ENCODE results near the gene BCAR3.
"Not testable (repeated sequence)": the region's sequence is repeated elsewhere in the genome, so short reads cannot be mapped to it uniquely, and the experiment has no call there.

BCAR3 gene

GRCh38 chr1:93573940-93574469, 107.6 kb downstream of the BCAR3 start:
- no peak for DNase-seq

GRCh38 chr1:93571623-93572310, 109.9 kb downstream of the BCAR3 start:
- DNase-seq, result no peak

GRCh38 chr1:93569489-93569888, 112.1 kb downstream of the BCAR3 start:
- no peak for DNase-seq

- no peak for DNase-seq
Measured at GRCh38 chr1:93567255-93567918, 114.2 kb downstream of the BCAR3 start.

GRCh38 chr1:93566227-93566626, 115.4 kb downstream of the BCAR3 start:
- no peak for DNase-seq

- no peak for DNase-seq
Measured at GRCh38 chr1:93565496-93566206, 116.0 kb downstream of the BCAR3 start.

GRCh38 chr1:93559695-93560094, 121.9 kb downstream of the BCAR3 start:
- DNase-seq, result no peak

- no peak for DNase-seq
Measured at GRCh38 chr1:93559045-93559444, 122.6 kb downstream of the BCAR3 start.

GRCh38 chr1:93556291-93556690, 125.3 kb downstream of the BCAR3 start:
- no peak for DNase-seq

GRCh38 chr1:93554883-93555872, 126.5 kb downstream of the BCAR3 start:
- no peak for DNase-seq

- not testable (repeated sequence) for DNase-seq
Measured at GRCh38 chr1:93553886-93554490, 127.6 kb downstream of the BCAR3 start.

- no peak for DNase-seq
Measured at GRCh38 chr1:93552741-93553455, 128.7 kb downstream of the BCAR3 start.

GRCh38 chr1:93549811-93550210, 131.8 kb downstream of the BCAR3 start:
- no peak for DNase-seq

GRCh38 chr1:93549131-93549530, 132.5 kb downstream of the BCAR3 start:
- DNase-seq, result no peak

- DNase-seq, result no peak
Measured at GRCh38 chr1:93546162-93546863, 135.3 kb downstream of the BCAR3 start.

GRCh38 chr1:93542398-93542797, 139.2 kb downstream of the BCAR3 start:
- DNase-seq, result no peak

- no peak for DNase-seq
Measured at GRCh38 chr1:93541045-93541444, 140.6 kb downstream of the BCAR3 start.

GRCh38 chr1:93537924-93538323, 143.7 kb downstream of the BCAR3 start:
- no peak for DNase-seq

GRCh38 chr1:93537396-93537795, 144.2 kb downstream of the BCAR3 start:
- DNase-seq, result no peak

- DNase-seq, result no peak
Measured at GRCh38 chr1:93533677-93534076, 148.0 kb downstream of the BCAR3 start.

All from CD4-positive, alpha-beta T cell treated with Interleukin-21 for 1 hour (primary cell).